Measurements from ENCODE around the gene RER1.

Gene RER1

DNA sequence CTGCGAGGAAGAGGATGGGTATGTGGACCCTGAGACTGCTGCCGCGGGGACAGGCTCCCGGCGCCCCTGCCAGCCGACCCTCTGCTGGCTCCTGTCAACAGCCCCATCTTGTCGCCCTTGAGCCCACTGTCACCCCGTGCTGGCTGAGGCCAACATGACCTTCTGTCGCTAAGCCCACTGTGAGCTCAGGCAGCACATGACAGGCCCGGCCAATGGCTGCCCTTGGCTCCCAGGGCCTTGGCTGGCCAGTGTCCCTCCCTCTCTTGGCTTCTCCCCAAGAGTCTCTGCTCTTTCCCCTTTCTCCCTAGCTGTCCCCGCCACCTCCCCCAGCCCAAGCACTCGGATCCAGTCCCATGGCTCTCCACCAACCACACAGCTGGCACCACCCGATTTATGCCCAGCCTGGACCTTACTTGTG is 17.2 kb downstream of the RER1 start:
- no peak for DNase-seq

DNA sequence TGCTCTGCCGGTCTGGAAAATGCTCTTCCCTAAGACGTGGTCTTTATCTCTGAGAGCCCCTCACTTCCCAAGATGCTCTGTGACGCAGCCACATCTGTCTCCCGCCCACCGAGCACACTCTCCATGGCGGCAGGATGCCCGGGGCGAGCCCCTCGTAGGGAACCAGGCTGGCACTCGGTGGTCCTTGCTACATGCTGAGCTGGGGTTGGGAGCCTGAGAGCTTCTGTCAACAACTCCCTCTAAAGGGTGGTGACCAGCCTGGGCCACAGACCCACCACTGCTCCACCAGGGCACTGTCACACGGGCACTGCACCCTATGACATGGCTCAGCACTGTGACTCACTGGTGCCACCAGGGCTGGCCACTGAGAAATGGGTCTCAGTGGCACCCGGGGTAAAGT is 18.1 kb downstream of the RER1 start:
- DNase-seq = no peak

DNA sequence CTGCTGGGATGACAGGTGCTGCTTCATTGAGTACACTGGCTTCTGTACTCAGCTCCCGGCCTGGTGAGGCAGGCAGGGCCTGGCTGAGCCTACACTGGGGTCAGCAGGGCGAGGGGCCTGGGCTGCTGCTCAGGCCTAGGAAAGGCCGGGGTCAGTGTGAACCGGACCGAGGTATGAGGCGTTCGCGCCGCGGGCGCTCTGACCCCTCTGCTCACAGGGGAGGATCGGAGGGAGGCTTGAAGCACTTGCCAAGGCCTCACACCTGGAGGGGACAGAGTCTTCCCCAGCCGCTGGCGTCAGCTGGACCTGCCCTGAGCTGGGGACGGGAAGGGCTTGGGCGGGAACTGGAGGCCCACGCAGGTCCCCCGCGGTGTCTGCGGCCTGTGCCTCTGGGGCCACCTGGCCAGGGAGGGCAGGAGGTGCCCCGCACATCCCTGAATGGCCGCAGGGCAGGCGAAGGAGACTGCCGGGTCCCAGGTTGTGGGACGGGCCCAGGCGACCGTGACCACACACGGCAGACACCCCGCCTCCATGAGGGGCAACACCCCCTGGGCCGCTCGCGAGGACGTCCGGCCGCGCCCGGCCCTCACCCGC is 20.3 kb downstream of the RER1 start:
- no peak for DNase-seq

DNA sequence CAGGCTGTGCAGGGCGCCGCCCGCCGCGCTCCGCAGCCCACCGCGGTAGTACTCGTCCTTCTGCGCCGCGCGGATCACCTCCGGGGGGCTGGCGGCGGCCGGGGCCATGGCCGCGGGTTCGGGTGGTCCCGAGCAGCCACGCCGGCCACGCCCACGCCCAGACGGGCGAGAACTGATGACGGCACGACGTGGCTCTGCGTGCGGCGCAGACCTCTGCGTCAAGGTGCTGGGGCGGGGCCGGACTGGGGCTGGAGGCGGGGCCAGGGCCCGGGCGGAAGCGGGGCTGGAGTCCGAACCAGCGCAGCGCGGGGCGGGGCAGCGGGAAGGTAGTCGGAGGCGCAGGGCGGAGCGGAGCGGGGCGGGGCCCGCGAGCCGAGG is 20.7 kb downstream of the RER1 start, which contains the start of gene PEX10:
Gene PEX10 (minus strand): TSS at position 170 of the 378 bp plus-strand sequence. CDS start 62 bp downstream, at position 108.
- DNase-seq = peak; percentile 86 to 91

DNA sequence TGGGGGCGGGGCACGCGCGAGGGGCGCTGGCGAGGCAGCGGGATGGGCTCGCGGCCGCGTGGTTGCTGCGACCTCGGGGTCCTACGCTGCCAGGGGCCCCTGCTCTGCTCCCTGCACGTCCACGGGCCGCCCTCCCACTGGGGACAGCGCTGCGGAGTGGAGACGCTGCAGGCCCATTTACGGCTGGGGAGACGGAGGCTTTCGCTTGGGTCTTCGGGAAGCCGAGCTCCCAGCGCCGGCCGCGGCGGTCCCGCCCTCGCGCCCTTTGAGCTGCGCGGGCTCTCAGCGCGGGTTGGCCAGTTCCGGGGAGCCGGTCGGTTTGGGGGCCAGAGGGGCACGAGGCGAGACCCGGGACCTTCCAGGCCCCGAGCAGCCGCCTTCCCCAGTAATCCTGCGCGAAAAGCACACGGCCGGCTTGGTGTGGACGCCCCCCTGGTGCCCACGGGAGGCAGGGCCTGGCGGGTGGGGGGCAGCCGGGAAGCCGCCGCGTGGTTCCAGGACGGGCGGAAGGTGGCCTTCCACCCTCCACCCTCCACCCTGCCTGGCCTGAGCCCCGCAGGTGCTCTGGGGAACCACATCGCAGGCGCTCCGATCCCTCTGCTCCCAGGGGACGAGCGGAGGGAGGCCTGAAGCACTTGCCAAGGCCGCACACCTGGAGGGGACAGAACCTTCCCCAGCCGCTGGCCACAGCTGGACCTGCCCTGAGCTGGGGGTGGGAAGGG is 21.3 kb downstream of the RER1 start:
- DNase-seq = no peak

DNA sequence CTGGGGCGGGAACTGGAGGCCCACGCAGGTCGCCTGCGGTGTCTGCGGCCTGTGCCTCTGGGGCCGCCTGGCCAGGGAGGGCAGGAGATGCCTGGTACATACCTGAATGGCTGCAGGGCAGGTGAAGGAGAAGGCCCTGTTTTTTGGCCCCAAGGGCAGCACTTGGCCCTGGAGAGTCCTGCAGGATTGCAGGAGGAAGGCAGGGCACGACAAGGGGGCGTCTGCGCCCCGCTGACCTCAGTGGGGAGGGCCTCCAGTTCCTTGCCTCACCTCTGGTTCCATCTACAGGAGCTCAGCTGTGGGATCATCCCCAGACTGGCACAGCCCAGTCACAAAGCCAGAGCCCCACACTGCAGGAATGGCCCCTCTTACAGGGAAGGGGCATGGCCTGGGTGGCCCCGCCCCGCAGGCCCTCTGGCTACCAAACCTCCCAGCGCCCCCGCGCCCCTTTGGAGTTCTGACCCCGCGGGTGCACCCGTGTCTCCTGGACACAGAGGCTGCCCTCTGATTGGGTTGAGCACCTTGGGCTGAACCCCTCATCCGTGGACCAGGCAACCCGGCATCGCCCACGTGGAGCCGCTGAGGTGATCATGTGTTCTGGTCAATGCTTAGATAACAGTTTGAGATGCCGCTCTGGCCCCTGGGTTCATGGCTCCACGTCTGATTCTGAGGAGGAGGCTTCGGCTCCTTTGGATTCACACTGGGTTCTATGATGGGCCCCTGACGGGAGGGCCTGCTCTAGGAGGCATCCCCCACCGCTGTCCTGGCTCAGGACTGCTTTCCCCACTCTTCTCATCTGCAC is 22.1 kb downstream of the RER1 start:
- no peak for DNase-seq

DNA sequence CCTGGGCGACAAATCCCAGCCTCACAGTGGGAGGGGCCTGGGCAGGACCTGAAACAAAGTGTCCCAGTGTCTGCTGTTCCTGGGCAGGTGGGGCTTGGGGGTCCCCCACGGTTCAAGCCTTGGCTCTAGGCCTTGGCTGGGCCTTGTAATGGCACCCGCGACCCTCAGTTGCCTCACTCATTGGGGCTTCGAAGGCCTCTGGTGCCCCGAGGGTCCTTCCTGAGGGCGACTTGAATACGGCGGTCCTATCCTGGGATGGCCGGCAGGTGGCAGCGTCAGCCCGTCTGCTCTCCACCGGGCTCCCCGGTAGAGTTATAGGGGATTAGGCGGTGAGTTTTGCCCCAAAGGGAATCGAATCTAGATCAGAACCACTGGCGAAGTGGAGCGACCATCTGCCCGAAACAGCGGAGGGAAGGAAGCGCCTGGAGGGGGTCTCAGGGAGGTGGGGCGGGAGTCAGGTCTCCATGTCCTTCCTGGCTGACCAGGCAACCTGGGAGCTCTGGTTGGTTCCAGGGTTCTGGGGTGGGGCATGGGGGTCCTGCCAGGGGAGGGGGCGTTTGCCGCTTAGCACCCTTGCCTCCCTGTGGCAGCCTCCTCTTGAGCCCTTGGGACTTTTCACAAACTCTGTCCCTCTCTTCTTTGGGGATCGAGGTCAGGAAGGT is 22.8 kb downstream of the RER1 start:
- peak; percentile 43 to 45 for DNase-seq

DNA sequence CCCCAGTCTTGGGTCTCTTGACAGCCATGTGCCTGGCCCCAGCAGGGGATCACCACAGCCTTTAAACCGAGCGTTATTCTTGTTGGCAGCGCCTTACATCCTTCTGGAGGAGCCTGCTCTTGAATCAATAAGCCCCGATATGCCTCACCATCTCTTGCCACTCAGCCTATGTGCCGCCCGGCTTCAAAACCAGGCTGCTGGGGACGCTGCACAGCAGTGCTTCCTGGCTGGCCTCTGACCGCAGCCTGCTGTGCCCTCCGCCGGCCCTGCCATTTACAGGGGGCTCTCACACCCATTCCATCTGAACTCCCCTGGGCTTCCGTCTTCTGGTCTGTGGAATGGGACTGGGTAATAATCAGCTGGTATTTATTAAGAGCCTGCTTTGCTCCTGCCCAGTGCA is 23.7 kb downstream of the RER1 start:
- no peak for DNase-seq

DNA sequence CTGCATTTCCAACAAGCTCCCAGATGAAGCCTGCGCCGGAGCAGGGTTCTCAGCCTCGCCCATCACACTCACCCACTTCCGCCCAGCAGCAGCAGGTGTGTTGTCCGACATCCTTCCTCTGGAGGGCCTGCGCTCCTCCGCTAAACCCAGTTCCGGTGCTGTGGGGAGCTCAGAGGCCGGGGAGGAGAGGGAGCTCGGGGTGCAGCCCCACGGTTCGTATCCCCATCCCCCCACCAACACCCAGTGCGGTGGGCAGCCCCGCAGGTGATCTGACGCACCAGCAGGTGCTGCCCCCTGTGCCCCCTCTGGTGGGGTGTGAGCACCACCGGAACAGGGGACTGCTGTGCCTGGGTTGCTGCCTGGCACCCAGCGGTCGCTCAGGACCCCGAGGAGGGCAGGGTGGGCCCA is 24.2 kb downstream of the RER1 start:
- no peak for DNase-seq

DNA sequence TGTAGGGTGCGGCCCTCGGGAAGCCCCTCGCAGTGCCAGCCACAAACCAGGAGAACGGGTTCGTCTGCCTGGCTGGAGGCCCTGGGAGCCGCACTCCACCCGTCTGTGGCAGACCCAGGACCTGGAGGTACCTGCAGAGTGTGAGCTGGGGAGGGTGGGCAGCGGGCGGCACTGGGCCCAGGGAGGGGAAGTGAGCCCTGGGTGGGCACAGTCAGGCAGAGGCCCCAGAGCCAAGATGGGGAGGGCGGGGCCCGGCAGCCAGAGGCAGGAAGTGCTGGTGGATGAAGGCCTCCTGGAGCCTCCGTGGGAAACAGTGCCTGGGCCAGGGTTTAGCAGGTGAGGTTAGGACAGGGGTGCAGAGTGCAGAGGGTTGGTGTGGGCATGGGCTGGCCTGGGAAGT is 24.8 kb downstream of the RER1 start:
- DNase-seq = peak in 1 of 2 donors; percentile 2

DNA sequence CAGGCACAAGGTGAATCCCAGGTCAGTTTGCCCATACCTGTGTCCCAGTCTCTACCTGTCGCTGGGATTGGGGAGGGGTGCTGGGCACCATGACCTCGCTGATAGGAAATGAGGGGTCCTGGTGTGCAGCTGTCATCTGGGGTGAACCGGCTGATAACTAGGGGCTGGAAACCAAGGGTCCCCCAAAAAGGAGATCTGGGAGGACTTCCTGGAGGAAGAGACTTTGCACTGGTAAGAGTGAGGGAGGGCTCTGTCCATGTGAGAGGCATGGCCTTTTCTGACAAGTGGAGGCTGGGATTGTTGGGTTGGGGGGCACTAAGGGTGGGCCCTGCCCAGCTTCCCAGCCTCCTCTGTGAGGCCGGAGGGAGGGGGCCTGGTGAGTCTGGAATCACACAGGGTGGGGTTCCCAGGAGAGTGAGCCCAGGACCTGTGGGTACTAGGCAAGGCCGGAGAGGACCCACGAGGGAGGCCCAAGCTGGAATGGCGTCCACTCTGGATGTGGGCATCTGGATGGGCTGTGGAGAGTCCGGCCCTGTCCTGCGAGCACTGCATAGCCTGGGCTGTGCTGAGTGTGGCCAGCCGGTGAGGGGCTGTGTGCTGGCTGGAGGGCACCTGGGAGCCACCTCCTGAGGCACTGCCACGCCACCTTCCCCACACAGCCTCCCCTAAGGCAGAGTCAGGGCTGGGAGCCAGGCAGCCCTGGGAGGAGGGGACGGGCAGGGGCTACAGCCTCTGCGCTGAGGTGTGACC is 25.6 kb downstream of the RER1 start:
- no peak for DNase-seq

DNA sequence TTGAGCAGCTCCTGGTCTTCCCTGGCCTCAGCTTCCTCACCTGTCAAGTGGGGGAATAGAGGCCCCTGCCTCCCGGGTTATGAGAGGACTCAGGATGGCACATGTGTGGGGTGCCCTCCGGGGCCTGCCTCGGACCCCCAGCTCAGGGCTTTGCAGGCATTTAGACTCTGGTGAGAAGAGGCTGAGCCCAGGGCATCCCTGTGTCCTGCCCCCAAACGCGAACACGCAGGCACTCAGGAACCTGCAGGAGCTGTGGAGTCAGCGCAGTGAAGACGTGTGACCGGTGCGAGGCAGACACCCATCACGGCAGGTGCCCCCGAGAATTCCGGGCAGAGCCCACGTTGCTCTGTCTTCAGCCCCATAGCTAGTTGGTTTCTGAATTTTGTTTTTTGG is 26.2 kb downstream of the RER1 start:
- DNase-seq = no peak

DNA sequence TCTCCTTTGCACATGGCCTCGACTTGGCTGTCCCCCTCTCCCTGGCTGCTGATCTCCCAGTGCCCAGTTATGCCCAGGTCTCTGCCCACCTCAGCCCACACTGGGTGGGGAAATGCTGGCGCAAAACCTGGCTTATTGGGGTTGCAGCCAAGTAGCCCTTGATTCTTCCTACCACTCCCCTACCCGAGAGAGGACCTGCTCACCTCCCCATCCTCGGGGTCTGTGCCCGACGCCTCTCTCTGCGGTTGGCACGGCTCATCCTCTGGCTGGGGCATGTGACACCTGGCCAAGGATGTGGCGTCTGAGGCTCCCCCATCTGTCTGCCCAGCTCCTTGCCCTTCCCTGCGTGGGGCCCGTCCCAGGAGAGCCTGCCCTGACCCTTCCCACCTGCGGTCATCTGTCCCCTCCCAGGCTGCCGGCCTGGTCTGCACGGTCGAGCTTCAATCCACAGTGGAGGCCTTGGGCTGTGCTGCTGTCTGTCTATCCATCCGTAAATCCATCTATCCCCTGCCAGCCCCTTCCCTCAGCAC is 27.2 kb downstream of the RER1 start:
- DNase-seq = no peak

DNA sequence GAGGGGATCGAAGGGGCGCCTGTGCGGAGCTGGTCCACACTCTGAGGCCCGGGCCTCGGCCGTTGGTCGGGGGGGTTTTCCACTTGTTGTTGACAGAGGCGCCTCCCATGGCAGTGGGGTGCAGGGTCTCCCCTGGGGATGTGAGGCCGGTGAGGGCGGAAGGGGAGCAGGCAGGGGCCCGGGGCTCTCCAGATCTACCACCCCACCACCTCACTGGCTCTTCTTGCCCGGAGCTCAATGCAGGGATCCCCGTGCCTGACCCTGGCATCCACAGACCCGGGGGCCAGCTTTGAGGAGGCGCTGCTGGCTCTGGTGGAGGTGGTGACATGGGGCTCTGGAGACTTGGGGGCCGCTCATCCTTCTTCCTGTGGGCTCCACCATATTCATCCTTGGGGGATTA is 27.8 kb downstream of the RER1 start:
- no peak for DNase-seq

DNA sequence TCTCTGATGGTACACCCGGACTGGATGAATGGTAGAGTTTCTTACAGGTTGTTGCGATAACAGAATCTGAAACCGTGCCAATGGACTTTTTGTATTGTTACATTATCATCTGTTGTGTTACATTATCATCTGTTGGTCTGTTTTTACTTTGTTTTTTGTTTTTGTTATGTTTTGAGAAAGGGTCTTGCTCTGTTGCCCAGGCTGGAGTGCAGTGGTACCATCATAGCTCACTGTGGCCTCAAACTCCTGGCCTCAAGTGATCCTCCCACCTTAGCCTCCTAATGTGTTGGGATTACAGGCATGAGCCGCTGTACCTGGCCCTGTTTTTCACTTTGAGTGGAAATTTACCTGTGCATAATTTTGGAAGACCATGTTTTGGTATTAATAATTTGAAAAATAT is 30.9 kb downstream of the RER1 start:
- DNase-seq = no peak

DNA sequence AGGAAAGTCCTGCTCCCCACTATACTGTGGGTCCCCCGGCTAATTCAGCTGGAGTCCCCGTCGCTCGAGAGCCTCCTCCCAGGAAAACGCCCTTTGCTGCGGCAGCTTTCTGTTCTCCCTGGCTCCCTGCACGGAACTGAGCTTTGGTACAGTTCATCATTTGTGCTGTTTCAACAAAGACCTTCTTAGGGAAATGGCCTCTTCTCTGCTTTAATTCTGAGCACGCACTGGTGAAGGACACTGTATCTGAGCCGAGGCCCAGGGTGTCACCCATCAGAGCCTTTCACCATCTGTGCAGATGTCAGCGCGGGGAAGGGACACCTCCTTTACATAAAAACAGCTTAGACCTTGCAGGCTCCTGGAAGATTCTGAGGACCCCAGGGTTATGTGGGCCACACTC is 34.3 kb downstream of the RER1 start:
- DNase-seq = no peak

DNA sequence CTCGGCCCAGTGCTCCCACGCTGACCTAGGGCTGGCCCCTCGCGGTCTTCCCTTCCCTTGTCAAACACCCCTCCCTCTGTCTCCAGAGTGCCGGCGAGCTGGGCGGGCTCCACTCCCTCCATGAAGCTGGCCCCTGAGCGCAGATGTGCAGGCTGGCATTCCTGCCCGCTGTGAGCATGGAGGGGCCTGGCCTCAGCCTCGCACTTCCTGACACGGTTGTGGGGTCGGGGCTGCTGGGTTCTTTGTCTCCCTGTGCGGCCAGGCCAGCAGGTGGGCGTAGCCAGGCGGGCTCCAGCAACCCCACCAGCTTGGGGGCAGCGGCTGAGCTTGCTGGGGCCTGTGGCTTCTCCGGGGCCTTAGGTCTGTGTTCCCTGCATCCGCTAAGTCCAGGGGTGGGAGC is 34.9 kb downstream of the RER1 start:
- DNase-seq = no peak

DNA sequence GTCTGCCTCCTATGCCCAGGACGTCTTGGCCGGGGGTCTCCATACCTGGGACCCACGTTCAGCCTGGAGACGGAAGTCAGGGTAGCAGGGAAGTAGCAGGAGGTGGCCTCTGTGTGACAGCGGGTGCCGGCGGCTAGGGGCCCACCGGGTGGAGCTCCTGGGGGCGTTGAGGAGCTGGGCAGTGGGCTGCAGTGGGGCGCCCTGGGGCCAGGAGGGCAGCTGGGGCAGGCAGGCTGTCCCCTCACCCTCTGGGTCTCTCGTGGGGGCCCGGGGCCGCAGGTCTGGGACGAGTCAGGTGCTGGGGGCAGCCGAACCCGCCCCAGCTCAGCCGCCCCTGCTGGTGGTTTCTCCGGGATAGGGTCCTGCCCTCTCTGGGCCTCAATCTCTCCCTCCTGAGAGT is 35.4 kb downstream of the RER1 start:
- no peak for DNase-seq

DNA sequence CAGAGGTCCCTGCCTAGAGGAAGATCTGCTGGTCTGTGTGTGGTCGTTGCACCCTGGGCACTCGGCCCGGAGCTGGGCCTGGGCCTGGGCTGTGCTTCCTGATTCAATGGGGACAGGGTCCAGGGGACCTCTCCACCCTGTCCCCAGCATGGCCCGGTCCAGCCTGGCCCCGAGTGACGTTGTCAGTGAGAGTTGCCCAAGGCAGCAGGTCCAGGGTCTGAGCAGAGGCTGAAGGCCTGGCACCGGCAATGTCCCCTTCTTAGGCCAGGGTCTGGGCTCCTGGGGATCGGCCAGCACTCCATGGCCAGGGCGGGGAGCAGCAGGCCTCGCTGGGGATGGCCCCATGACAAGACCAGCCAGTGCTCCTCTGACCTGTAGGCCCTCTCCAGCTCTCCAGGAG is 36.3 kb downstream of the RER1 start:
- DNase-seq = no peak

DNA sequence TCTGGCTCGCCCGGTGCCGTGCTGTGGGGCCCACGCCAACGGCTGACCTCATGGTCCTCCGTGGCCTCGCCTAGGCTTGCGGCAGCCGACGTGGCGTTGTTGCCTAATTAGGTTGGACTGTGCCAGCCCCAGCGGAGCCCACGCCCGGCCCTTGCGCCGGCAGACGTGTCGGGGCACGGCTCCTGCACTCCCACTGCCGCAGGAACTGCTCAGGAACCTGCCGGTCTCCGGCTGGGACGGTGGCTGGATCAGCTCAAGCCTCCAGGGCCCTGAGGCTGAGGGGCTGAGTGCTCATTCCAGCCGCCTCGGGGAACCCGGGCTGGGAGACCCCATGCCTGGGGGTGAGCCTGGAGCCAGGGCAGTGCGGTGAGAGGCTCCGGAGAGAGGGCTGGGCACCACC is 36.8 kb downstream of the RER1 start:
- no peak for DNase-seq

DNA sequence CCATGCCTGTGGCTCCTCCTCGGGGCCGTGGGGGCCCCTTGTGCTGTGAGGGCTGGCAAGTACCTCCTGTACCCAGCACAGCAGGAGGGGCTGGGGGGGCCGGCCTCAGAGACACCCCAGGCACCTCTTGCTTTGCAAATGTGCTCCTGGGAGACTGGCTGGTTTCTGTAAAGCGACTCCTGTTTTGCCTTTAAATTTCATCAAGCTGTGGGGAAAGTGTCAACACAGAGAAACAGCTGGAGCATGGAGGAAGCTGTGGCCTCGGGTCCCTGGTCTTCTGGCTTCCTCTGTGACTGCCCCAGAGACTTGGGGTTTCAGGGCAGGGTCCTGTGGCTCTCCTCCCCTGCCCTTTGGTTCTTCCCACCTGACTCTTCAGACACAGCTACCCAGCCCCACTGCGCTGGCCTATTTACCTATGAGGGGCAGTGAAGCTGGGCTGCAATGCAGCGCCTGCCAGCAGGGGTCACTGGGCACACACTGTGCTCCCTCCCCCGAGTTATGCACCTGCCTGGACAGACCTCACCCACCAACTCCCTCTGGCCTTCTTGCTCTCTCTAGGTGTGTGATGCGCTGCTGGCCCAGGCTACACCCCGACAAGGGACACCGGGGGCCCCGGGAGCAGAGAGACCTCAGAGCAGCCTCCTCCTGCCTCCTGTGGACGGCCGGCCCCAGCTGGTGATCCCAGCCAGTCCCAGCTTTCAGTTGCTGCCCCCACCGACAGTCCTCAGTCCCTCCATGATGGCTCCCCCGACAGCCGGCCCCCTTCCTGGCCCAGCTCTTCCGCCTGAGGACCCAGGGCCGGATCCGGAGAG is 38.3 kb downstream of the RER1 start:
- DNase-seq = no peak

DNA sequence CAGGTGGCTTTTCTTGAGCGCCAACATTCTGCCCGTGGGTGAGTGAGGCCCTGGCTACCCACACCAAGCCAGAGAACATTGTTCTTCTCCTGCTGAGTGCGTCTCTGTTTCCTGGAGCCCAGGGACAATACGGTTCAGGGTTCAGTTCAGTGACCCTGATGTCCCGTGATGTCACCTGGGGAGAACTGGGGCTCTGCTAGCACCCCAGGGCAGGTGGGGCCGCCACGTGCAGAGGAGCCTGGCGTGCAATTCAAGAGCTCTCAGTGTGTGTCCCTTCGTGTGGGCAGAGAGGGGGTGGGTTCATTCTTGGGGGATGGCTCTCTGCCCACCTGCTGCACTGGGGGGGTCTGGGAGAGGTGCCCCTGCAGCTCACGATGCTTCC is 38.9 kb downstream of the RER1 start:
- DNase-seq = no peak
